HepG2 (cell line): ENCODE measurements around the gene PLSCR3. TPM values are rescaled to one million over a fixed set of nuclear protein-coding genes. Genes with fewer than 3 reads are reported as not detected.
A peak's percentile ranks its signal among the peaks of the same experiment; 100 is the strongest.

Experiments
- ARNT ChIP-seq: fragments of 450-650 bp; IDR thresholded peaks from 2 replicates; pipeline ENCODE4 v1.6.1; 2017
- ATF1 ChIP-seq: IDR thresholded peaks from 2 replicates; pipeline ENCODE4 v1.6.1; 2016; ENCODE audit warnings: mild to moderate bottlenecking, control low read depth
- CAMTA2 ChIP-seq: sonication (generic); formaldehyde crosslinking; IDR thresholded peaks from 2 replicates; pipeline ENCODE4 v1.4.0; 2020; ENCODE audit warnings: mild to moderate bottlenecking, missing genetic modification reagents, borderline replicate concordance
- ELF1 ChIP-seq: sonication (generic); formaldehyde crosslinking; IDR thresholded peaks from 2 replicates; pipeline ENCODE4 v1.4.0; 2020; ENCODE audit warnings: missing genetic modification reagents
- KLF11 ChIP-seq: IDR thresholded peaks from 2 replicates; pipeline ENCODE4 v1.6.1; 2016; ENCODE audit warnings: missing compliant biosample characterization
- MZF1 ChIP-seq: sonication (generic); formaldehyde crosslinking; IDR thresholded peaks from 2 replicates; pipeline ENCODE4 v1.8.1; 2023; ENCODE audit warnings: mild to moderate bottlenecking, missing genetic modification reagents, borderline replicate concordance
- SOX13 ChIP-seq, 3 experiments: fragments of 450-650 bp in 1 of 3; sonication (generic) in 1 of 3; formaldehyde crosslinking in 1 of 3; IDR thresholded peaks in 2 of 3; conservative IDR thresholded peaks in 1 of 3; 2 replicates each; pipeline versions ENCODE4 v1.5.0 to v1.6.1; 2016 to 2020; ENCODE audit warnings: antibody characterized with exemption in 1 of 3, mild to moderate bottlenecking in 1 of 3, missing compliant biosample characterization in 1 of 3, missing genetic modification reagents in 1 of 3, moderate library complexity in 1 of 3
- SRSF1 ChIP-seq: fragments of 200-400 bp; formaldehyde crosslinking; optimal IDR thresholded peaks from 2 replicates; pipeline ENCODE3; 2017; ENCODE audit warnings: mild to moderate bottlenecking, low read depth, low read length, moderate library complexity
- ZNF430 ChIP-seq: sonication (generic); formaldehyde crosslinking; IDR thresholded peaks from 2 replicates; pipeline ENCODE4 v1.9.0; 2021; ENCODE audit warnings: mild to moderate bottlenecking, missing genetic modification reagents
- ZNF484 ChIP-seq: sonication (generic); formaldehyde crosslinking; IDR thresholded peaks from 2 replicates; pipeline ENCODE4 v1.5.1; 2020; ENCODE audit warnings: mild to moderate bottlenecking, low read depth, missing genetic modification reagents, borderline replicate concordance
- ZNF501 ChIP-seq: sonication (generic); formaldehyde crosslinking; IDR thresholded peaks from 2 replicates; pipeline ENCODE4 v1.5.1; 2020; ENCODE audit warnings: mild to moderate bottlenecking, moderate library complexity, missing genetic modification reagents
- polyA plus RNA-seq, 8 experiments: library from polyadenylated mRNA; depleted of rRNA in 3 of 8; stranded (reverse) in 7 of 8; unstranded in 1 of 8; fragments of >200 nt; fragmentation: Illumina TruSeq in 4 of 8; extraction: Trizol in 4 of 8; gene quantifications; 2 replicates each; pipeline versions ENCODE4 v1.2.1 to v1.2.3, GENCODE V29; 2011 to 2016; ENCODE audit warnings: low read depth in 4 of 8, missing spikeins in 1 of 8, mixed read lengths in 1 of 8; ENCODE audit not compliant: insufficient read depth in 1 of 8
- total RNA-seq, 5 experiments: library from RNA; depleted of rRNA; stranded (reverse); fragments of >200 nt; fragmentation: Illumina TruSeq; extraction: Trizol; gene quantifications; 2 replicates each; pipeline ENCODE4 v1.2.3, GENCODE V29; 2016; ENCODE audit warnings: low read depth in 1 of 5
- TF ChIP-seq, protein P1 (sequence below): sonication (generic); formaldehyde crosslinking; conservative IDR thresholded peaks from 2 replicates; pipeline ENCODE4 v1.4.0; 2020; ENCODE audit warnings: missing genetic modification reagents
- TF ChIP-seq, protein P2 (sequence below): sonication (generic); formaldehyde crosslinking; IDR thresholded peaks from 2 replicates; pipeline ENCODE4 v1.4.0; 2020; ENCODE audit warnings: missing genetic modification reagents, borderline replicate concordance
- TF ChIP-seq, protein P3 (sequence below): sonication (generic); formaldehyde crosslinking; IDR thresholded peaks from 2 replicates; pipeline ENCODE4 v1.4.0; 2020; ENCODE audit warnings: low read depth, mild to moderate bottlenecking, missing genetic modification reagents
- TF ChIP-seq, protein P4 (sequence below), 2 experiments: fragments of 450-650 bp in 1 of 2; sonication (generic) in 1 of 2; formaldehyde crosslinking in 1 of 2; IDR thresholded peaks; 2 replicates each; pipeline versions ENCODE4 v1.6.1 to v1.8.0; 2016 to 2022; ENCODE audit warnings: antibody characterized with exemption in 1 of 2, mild to moderate bottlenecking in 1 of 2, missing genetic modification reagents in 1 of 2

Gene PLSCR3
- total and polyA plus RNA-seq, 2 of the 13 experiments (the other 11 are each of a cell fraction or from before 2014, with no cell fraction given), result 5.6 to 6.2 TPM

DNA sequence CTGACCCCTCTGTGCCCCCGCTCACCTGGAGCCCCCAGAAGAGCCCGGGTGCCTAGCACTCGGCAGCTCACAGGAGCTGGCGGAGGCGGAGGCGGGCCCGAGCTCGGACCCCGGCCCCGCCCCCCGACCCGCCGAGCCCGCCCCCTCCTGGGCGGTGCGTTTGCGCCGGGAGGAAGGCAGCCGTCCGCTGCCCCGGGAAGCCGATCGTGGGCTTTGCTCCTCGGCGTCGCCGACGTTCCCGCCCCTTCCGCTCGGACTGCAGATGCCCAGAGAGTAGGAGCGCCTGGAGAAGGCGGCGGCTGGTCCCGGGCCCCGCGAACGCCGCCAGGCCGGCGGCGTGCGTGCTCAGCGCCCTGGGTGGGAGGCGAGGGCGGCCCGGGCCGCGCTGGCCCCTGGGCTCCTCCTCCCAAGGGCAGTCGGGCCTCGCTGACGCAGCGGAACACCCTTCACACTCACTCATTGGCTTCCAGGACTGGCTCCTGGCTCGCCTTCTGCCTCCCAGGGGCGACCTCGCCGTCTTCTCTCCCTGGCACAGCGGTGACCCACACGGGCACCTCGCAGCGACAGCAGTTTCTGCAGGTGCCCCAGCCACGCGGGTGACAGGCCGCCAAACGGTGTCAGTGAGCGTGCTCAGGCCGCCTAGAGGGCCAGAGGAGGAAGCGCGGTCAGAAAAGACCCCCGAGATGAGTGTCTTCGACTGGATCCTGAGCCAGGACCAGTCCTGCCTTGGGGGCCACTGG is at the start of gene PLSCR3 (continued):
- no peak for TF ChIP-seq ZNF484 (CRISPR knock-in tag)
- TF ChIP-seq, protein P1, sequence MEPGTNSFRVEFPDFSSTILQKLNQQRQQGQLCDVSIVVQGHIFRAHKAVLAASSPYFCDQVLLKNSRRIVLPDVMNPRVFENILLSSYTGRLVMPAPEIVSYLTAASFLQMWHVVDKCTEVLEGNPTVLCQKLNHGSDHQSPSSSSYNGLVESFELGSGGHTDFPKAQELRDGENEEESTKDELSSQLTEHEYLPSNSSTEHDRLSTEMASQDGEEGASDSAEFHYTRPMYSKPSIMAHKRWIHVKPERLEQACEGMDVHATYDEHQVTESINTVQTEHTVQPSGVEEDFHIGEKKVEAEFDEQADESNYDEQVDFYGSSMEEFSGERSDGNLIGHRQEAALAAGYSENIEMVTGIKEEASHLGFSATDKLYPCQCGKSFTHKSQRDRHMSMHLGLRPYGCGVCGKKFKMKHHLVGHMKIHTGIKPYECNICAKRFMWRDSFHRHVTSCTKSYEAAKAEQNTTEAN, result 0 out of 2 replicates have a peak, but pooled peaks have one; percentile 25
- no peak for TF ChIP-seq KLF11 (CRISPR knock-in tag)
- TF ChIP-seq ATF1 (CRISPR knock-in tag), result no peak
- TF ChIP-seq, protein P2, sequence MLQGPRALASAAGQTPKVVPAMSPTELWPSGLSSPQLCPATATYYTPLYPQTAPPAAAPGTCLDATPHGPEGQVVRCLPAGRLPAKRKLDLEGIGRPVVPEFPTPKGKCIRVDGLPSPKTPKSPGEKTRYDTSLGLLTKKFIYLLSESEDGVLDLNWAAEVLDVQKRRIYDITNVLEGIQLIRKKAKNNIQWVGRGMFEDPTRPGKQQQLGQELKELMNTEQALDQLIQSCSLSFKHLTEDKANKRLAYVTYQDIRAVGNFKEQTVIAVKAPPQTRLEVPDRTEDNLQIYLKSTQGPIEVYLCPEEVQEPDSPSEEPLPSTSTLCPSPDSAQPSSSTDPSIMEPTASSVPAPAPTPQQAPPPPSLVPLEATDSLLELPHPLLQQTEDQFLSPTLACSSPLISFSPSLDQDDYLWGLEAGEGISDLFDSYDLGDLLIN (CRISPR knock-in tag), result no peak
- 0 out of 2 replicates have a peak, but pooled peaks have one; percentile 58 for TF ChIP-seq ZNF501
- TF ChIP-seq SOX13 (IDR thresholded peaks at IDR 0.05), result no peak
- no peak for TF ChIP-seq SOX13 (CRISPR knock-in tag; conservative IDR thresholded peaks at IDR 0.05 in 1 of 2, IDR thresholded peaks at IDR 0.05 in 1 of 2)
- TF ChIP-seq ARNT, result no peak
- TF ChIP-seq CAMTA2 (CRISPR knock-in tag), result no peak
- TF ChIP-seq SRSF1, result no peak
- TF ChIP-seq, protein P3, sequence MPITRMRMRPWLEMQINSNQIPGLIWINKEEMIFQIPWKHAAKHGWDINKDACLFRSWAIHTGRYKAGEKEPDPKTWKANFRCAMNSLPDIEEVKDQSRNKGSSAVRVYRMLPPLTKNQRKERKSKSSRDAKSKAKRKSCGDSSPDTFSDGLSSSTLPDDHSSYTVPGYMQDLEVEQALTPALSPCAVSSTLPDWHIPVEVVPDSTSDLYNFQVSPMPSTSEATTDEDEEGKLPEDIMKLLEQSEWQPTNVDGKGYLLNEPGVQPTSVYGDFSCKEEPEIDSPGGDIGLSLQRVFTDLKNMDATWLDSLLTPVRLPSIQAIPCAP (CRISPR knock-in tag), result no peak
- no peak for TF ChIP-seq MZF1 (CRISPR knock-in tag)
- no peak for TF ChIP-seq ZNF430
- TF ChIP-seq ELF1, result peak; percentile 9; the same call in 1 of the 2 replicates
- TF ChIP-seq, protein P4, sequence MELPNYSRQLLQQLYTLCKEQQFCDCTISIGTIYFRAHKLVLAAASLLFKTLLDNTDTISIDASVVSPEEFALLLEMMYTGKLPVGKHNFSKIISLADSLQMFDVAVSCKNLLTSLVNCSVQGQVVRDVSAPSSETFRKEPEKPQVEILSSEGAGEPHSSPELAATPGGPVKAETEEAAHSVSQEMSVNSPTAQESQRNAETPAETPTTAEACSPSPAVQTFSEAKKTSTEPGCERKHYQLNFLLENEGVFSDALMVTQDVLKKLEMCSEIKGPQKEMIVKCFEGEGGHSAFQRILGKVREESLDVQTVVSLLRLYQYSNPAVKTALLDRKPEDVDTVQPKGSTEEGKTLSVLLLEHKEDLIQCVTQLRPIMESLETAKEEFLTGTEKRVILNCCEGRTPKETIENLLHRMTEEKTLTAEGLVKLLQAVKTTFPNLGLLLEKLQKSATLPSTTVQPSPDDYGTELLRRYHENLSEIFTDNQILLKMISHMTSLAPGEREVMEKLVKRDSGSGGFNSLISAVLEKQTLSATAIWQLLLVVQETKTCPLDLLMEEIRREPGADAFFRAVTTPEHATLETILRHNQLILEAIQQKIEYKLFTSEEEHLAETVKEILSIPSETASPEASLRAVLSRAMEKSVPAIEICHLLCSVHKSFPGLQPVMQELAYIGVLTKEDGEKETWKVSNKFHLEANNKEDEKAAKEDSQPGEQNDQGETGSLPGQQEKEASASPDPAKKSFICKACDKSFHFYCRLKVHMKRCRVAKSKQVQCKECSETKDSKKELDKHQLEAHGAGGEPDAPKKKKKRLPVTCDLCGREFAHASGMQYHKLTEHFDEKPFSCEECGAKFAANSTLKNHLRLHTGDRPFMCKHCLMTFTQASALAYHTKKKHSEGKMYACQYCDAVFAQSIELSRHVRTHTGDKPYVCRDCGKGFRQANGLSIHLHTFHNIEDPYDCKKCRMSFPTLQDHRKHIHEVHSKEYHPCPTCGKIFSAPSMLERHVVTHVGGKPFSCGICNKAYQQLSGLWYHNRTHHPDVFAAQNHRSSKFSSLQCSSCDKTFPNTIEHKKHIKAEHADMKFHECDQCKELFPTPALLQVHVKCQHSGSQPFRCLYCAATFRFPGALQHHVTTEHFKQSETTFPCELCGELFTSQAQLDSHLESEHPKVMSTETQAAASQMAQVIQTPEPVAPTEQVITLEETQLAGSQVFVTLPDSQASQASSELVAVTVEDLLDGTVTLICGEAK (IDR thresholded peaks at IDR 0.05), result no peak
- TF ChIP-seq, protein P4 (CRISPR knock-in tag; IDR thresholded peaks at IDR 0.05), result no peak; the same call in 1 of the 2 replicates
